ENCODE measurements around the gene GGCX. TPM values are rescaled to one million over a fixed set of nuclear protein-coding genes. Genes with fewer than 3 reads are reported as not detected.
"Not testable (repeated sequence)": the region's sequence is repeated elsewhere in the genome, so short reads cannot be mapped to it uniquely, and the experiment has no call there.

The GGCX gene
- total RNA-seq, 1 donor from 2014 or later = 58.2 TPM

- no peak for TF ChIP-seq CTCF (IDR thresholded peaks at IDR 0.05)
- Mint-ChIP-seq H3K36me3 (ENCODE audit: unreplicated experiment) (peaks cover 12% of the 10 kb centered on the region), H3K4me1 (ENCODE audit: unreplicated experiment) (peaks cover 50% of the 10 kb centered on the region), H3K27ac (ENCODE audit: unreplicated experiment) (peak overlapping the region; percentile 70), H3K9me3 (ENCODE audit: unreplicated experiment) (no peaks in the 10 kb centered on the region), H3K27me3 (ENCODE audit: unreplicated experiment) (no peaks in the 10 kb centered on the region), H3K4me3 (ENCODE audit: unreplicated experiment) (peak overlapping the region; percentile 26)
- DNase-seq (ENCODE audit: extremely low spot score, unreplicated experiment) = no peak
These were observed 43.5 kb upstream of the GGCX start for GRCh38 chr2:85604568-85605339.

GRCh38 chr2:85604133-85604444 lies 42.8 kb upstream of the GGCX start:
- H3K9me3 Mint-ChIP-seq (ENCODE audit: unreplicated experiment); H3K27me3 Mint-ChIP-seq (ENCODE audit: unreplicated experiment); DNase-seq (ENCODE audit: extremely low spot score, unreplicated experiment): not testable (repeated sequence)
- peaks cover 47% of the 10 kb centered on the region for H3K4me1 Mint-ChIP-seq (ENCODE audit: unreplicated experiment)
- H3K27ac Mint-ChIP-seq (ENCODE audit: unreplicated experiment) = peak overlapping the region; percentile 91
- H3K4me3 Mint-ChIP-seq (ENCODE audit: unreplicated experiment) = peak overlapping the region; percentile 84
- peaks cover 11% of the 10 kb centered on the region for H3K36me3 Mint-ChIP-seq (ENCODE audit: unreplicated experiment)

GRCh38 chr2:85602476-85603234 lies 41.4 kb upstream of the GGCX start, which contains the start of gene TMEM150A:
Gene TMEM150A, minus strand, starts transcription at chr2:85602698. Its CDS starts 750 bp downstream, at chr2:85601948.
- H3K9me3 Mint-ChIP-seq (ENCODE audit: unreplicated experiment) = no peaks in the 10 kb centered on the region
- peaks cover 8% of the 10 kb centered on the region for H3K36me3 Mint-ChIP-seq (ENCODE audit: unreplicated experiment)
- peaks cover 42% of the 10 kb centered on the region for H3K4me1 Mint-ChIP-seq (ENCODE audit: unreplicated experiment)
- peak; percentile 96 for DNase-seq (ENCODE audit: extremely low spot score, unreplicated experiment)
- H3K27me3 Mint-ChIP-seq (ENCODE audit: unreplicated experiment) = no peaks in the 10 kb centered on the region
- peak within 1 kb of the TSS; percentile 91 for H3K27ac Mint-ChIP-seq (ENCODE audit: unreplicated experiment)
- H3K4me3 Mint-ChIP-seq (ENCODE audit: unreplicated experiment) = peak within 1 kb of the TSS; percentile 84
- peak; percentile 46 for TF ChIP-seq CTCF (IDR thresholded peaks at IDR 0.05)

GRCh38 chr2:85601771-85602475 lies 40.6 kb upstream of the GGCX start:
- Mint-ChIP-seq H3K27ac (ENCODE audit: unreplicated experiment) (peak overlapping the region; percentile 57), H3K4me3 (ENCODE audit: unreplicated experiment) (peak overlapping the region; percentile 82), H3K27me3 (ENCODE audit: unreplicated experiment) (no peaks in the 10 kb centered on the region), H3K9me3 (ENCODE audit: unreplicated experiment) (no peaks in the 10 kb centered on the region), H3K4me1 (ENCODE audit: unreplicated experiment) (peaks cover 41% of the 10 kb centered on the region), H3K36me3 (ENCODE audit: unreplicated experiment) (peaks cover 7% of the 10 kb centered on the region)
- DNase-seq (ENCODE audit: extremely low spot score, unreplicated experiment) = peak; percentile 87
- no peak for TF ChIP-seq CTCF (IDR thresholded peaks at IDR 0.05)

- Mint-ChIP-seq H3K27ac (ENCODE audit: unreplicated experiment) (no peak overlapping the region), H3K4me3 (ENCODE audit: unreplicated experiment) (peak overlapping the region; percentile 82), H3K36me3 (ENCODE audit: unreplicated experiment) (peaks cover 8% of the 10 kb centered on the region), H3K27me3 (ENCODE audit: unreplicated experiment) (no peaks in the 10 kb centered on the region), H3K4me1 (ENCODE audit: unreplicated experiment) (peaks cover 42% of the 10 kb centered on the region), H3K9me3 (ENCODE audit: unreplicated experiment) (no peaks in the 10 kb centered on the region)
- TF ChIP-seq CTCF (IDR thresholded peaks at IDR 0.05) = no peak
- no peak for DNase-seq (ENCODE audit: extremely low spot score, unreplicated experiment)
These were observed 39.9 kb upstream of the GGCX start for GRCh38 chr2:85600951-85601770.

Data from osteocyte (in vitro differentiated cells).